NCI-H524 (cell line): Measurements from ENCODE around the gene MYL12A.
"Not testable (repeated sequence)": the region's sequence is repeated elsewhere in the genome, so short reads cannot be mapped to it uniquely, and the experiment has no call there.

Source experiments
- DNase-seq, 2 experiments: peaks; one replicate each; lab custom pipeline; 2025; lab: John Stamatoyannopoulos, UW

The MYL12A gene

DNA sequence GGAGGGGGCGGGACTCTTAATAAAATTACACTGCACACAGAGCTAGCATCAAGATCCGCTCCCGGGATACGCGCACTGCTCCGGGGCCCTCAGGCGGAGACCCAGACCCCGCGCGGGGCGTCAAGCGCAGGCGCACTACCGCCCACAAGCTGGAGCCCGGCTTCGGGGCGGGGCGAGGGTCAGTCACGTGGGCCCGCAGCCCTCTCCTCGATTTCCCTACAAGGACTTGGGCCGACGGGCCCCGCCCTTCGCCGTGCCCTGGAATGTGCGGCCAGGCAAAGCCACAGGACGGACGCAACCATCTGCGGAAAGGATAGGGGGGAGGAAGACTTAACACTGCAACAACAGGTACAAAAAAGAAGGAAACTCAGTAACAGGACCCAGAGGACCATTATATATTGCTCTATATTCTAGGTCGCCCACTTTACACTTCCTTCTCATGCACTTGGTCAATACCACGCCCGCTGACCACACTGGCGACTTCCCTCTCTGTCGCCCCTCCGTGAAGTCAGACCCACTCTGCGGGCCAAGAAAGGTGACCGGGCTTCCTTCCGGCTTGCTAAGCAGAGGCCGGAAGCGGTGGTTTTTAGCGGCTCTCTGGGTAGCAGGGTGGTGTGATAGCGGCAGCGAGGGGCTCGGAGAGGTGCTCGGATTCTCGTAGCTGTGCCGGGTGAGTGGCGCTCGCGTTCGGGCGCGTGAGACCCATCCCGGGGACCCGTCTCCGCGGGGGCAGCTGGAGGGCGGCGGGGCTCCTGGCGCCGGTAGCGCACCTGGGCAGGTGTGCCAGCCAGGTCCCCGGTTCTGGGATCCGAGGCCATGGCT, at the start of gene MYL12A:
Gene MYL12A, plus strand, starts transcription at position 562 of the 822 bp plus-strand sequence. CDS start 5,447 bp downstream, outside the sequence.
- peak; percentile 94 to 97 for DNase-seq

DNA sequence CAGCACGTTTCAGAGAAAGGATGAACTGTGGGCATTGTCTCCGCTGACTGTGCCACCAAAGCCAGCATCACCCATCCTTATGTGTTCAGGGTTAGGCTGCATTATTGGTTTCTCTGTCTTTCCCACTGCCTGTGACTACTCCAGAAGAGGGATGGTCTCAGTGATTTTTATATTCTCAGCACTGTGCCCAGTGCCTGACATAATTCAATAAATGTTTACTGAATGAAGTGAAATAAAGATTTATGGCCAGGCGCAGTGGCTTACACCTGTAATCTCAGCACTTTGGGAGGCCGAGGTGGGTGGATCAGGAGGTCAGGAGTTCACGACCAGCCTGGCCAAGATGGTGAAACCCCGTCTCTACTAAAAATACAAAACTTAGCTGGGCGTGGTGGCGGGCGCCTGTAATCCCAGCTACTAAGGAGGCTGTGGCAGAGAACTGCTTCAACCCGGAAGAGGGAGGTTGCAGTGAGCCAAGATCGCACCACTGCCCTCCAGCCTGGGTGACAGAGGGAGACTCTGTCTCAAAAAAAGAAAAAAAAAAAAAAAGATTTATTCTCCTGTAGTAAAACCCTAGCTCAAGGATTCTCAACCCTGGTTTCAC, 49.2 kb upstream of the MYL12A start:
- not testable (repeated sequence) for DNase-seq

DNA sequence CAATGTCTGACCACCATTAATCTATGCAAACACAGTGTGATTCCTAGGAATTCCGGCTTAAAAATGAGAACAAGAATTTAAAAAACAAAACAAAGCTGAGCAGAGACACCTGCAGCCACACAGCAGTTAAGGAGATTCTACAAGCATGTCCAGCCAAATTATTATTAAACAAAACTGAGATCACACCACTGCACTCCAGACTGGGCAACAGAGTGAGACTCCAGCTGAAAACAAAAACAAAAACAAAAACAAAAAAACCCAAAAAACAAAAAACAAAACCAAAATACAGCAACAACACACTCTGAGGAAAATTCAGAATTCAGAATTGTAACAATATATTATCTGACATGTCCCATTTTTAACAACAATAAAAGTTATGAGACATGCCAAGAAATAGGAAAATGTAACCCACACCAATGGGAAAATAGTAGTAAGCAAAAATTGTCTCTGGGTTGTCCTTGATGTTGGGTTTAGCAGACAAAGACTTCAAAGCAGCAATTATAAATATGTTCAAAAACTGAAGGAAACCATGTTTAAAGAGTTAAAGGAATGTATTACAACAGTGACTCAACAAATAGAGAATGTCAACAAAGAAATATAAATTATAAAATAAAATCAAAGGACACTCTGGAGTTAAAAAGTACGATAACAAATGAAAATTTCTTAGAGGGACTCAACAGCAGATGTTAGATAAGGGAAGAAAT, 47.5 kb upstream of the MYL12A start:
- DNase-seq = no peak

GRCh38 chr18:3205239-3205638, 42.4 kb upstream of the MYL12A start:
- DNase-seq = no peak

- DNase-seq = no peak
Observed at GRCh38 chr18:3207565-3207964, 40.0 kb upstream of the MYL12A start.

GRCh38 chr18:3209859-3210569, 37.6 kb upstream of the MYL12A start:
- DNase-seq = no peak

DNA sequence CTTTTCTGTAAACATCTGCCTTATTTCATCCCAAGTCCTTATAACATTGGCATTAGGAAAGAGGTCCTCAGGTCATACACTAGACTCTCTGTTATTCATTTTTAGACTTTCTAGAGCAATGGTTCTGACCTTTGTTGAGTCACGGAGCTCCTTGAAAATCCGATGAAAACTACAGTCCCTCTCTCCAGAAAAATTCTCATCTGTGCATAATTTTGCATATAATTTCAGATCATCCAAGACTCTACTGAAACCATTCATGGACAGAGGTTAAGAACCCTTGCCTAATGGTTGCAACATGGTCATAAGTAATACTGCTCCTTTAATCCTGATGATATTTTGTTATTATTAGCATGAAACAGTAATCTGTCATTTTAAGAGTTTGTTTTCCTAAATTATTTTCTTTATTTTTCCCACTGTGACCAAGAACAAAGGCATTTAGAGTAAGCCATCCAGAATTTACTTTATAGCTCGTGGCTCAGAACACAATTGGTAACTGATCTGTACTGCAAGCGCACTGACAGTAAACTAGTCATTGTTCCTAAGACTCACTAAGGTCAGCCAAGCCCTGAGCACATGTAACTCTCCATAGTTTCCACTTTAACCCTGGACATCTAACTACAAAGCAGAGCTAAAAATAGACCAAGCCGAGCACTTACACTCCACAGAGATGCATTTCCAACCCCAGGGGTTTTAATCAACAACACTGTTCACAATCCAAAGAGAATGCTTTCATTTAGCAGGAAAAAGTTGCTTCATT, 36.2 kb upstream of the MYL12A start:
- no peak for DNase-seq

DNA sequence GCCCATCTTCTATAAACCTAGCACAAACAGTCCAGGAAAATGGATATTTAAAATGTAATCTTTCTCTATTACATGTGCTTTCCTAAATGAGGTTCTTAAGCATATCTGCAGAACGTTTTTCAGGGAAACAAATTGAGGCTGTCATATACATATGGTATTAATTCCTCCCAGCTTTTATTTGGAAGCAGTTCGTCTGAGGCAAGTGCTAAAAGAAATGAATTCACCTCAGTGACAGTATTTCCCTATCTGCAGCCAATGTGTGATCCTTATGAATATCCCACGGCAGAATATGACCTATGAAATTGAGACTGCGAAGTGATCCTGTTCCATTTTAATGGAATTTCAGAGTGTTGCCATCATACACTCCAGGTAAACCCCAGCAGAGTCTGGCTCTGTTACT, 34.9 kb upstream of the MYL12A start:
- DNase-seq = no peak

DNA sequence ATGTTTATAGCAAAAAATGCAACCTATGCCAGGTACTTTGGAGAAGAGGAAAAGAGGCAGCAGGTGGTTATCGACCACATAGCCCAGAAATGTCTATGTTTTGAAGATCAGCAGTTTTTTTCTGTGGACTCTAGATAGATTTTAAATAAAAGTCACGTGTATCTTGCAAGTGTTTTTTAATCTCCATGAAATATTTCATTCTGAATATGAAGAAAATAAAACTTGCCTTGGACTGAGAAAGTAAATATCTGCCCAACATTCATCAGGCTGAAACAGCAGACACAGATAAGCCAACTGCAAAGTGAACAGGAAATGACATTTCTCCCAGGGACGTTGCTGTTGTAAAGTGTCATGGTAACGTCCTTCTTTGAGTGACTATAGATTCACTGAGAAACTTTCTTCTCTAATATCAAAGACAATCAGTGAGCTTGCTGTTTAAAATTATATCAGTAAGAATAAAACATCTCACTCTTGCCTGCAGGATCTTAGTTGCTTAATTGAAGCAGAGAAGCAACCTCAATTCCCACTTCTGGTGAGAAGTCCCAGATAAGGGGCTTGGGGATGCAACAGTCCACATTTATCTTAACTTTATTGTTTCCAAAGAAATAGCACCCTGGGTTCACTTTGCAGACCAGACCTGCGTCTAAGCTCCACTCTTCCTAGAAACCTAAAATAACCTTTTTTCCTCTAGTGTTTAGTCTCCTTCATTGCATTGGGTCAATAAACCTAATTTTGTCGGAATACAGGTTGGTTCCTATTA, 34.1 kb upstream of the MYL12A start:
- no peak for DNase-seq

- DNase-seq = no peak
Observed at GRCh38 chr18:3214855-3215637, 32.6 kb upstream of the MYL12A start.

- no peak for DNase-seq
Observed at GRCh38 chr18:3216987-3217386, 30.6 kb upstream of the MYL12A start.

GRCh38 chr18:3217948-3218647, 29.5 kb upstream of the MYL12A start:
- DNase-seq = peak; percentile 57 to 81

DNA sequence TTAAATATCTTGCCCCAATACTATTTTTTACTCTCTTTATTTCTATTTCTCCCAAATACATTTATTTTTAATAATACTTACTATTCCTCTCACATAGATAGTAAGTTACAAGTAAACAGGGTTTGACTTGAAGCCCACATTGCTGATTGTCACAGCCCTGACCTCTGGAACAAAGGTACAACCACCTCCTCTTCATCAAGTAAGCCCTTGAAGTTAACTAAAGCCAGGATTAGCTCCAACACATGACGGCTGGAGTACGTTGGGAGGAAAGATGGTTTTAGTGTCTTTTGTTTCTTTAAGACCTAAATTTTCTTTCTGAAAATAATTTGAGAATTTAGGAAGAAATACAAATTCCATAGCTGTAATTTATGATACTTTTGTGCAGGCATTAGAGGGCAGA, 28.8 kb upstream of the MYL12A start:
- DNase-seq = no peak

DNA sequence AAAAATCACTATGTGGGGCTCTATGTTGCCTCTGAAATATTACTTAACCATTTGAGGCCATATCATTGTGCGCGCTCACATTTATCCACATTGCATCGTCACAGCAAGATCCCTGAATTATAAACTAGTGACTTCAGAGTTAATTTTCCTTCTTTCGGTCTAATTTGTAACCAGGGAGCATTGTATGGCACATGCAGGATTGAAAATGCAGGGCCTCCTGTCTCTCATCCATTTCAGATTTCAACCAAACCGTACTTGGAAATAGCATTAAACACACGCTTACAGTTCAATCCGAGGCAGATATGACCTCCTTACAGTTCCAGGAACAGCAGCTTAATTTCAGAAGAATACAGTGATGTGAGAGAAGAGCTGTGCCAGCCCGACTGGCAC, 28.4 kb upstream of the MYL12A start:
- DNase-seq = no peak

- no peak for DNase-seq
Observed at GRCh38 chr18:3219631-3220335, 27.8 kb upstream of the MYL12A start, which contains the start of gene MYOM1. MYOM1 (minus strand) TSS chr18:3219968; CDS start chr18:3215223, 4,745 bp downstream.

DNA sequence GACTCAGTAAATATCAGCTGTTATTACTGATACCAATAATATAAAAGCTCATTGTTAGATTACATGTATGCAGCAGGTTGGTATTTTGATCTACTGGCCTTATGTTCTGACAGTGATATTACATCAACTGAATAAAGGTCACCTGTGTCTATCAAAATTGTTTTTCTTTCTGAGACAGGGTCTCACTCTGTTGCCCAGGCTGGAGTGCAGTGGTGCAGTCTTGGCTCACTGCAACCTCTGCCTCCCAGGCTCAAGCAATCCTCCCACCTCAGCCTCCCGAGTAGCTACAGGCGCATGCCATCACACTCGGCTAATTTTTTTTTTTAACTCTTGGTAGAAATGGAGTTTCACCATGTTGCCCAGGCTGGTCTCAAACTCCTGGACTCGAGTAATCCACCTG, 26.7 kb upstream of the MYL12A start:
- DNase-seq = not testable (repeated sequence)

GRCh38 chr18:3221496-3221895, 26.1 kb upstream of the MYL12A start:
- no peak for DNase-seq

DNA sequence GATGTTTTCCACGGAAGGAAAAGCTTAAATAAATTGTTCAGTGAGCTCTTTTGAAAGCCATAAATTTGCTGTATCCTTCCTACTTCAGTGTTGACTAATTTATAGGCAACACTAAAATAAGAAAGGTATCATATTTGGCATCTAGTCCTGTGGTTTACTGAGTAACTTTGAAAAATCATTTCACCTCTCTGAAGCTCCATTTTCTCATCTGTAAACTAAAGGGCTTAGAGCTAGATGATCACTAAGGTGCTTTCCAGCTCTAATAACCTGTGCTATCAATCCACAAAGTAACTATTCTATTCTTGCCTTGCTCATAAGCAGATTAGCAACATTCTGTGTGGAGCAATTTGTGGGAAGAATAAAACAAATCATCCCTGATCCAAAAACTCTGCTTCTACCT, 24.2 kb upstream of the MYL12A start:
- no peak for DNase-seq

DNA sequence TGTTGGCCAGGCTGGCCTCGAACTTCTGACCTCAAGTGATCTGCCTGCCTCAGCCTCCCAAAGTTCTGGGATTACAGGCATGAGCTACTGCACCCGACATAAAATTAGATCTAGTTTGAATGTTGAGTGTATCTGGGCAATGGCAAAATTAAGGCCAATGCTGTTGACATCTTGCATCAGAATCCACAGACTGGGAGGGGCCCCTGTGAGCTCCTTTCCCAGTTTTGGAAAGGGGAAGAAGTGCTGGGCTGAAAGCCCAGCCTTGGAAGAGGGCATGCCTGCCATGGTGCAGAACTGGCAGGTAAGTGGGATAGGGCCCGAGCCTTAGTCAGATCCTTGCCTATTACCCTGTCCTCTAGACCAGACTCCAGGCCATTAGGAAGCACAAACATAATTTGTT, 23.4 kb upstream of the MYL12A start:
- no peak for DNase-seq
